ENCODE data around the gene HDAC5.
"Not testable (repeated sequence)": the region's sequence is repeated elsewhere in the genome, so short reads cannot be mapped to it uniquely, and the experiment has no call there.

HDAC5 gene

GRCh38 chr17:44123356-44124117 lies at the start of gene HDAC5:
Gene HDAC5 (minus strand): TSS chr17:44123641. CDS start chr17:44117515, 6,126 bp downstream.
- peak; percentile 92 for DNase-seq

- DNase-seq, result no peak
These were observed 48.6 kb upstream of the HDAC5 start for GRCh38 chr17:44171931-44172455.

- peak; percentile 26 for DNase-seq
These were observed 47.2 kb upstream of the HDAC5 start, which contains the start of gene ASB16 for GRCh38 chr17:44170499-44171201. Gene ASB16 (plus strand): TSS chr17:44170704. CDS start chr17:44170790, 86 bp downstream.

GRCh38 chr17:44170135-44170498 lies 46.7 kb upstream of the HDAC5 start:
- no peak for DNase-seq

GRCh38 chr17:44167181-44167861 lies 43.9 kb upstream of the HDAC5 start:
- DNase-seq, result no peak

GRCh38 chr17:44164476-44164875 lies 41.0 kb upstream of the HDAC5 start:
- no peak for DNase-seq

GRCh38 chr17:44159519-44160210 lies 36.2 kb upstream of the HDAC5 start:
- no peak for DNase-seq

- no peak for DNase-seq
These were observed 32.0 kb upstream of the HDAC5 start for GRCh38 chr17:44155488-44155887.

GRCh38 chr17:44152875-44153274 lies 29.4 kb upstream of the HDAC5 start:
- no peak for DNase-seq

- no peak for DNase-seq
These were observed 26.4 kb upstream of the HDAC5 start for GRCh38 chr17:44149750-44150329.

GRCh38 chr17:44149066-44149465 lies 25.6 kb upstream of the HDAC5 start:
- not testable (repeated sequence) for DNase-seq

GRCh38 chr17:44147812-44148211 lies 24.4 kb upstream of the HDAC5 start:
- DNase-seq, result no peak

- no peak for DNase-seq
These were observed 23.2 kb upstream of the HDAC5 start for GRCh38 chr17:44146375-44147346.

GRCh38 chr17:44144966-44145739 lies 21.7 kb upstream of the HDAC5 start:
- DNase-seq, result no peak

GRCh38 chr17:44143921-44144320 lies 20.5 kb upstream of the HDAC5 start:
- DNase-seq, result not testable (repeated sequence)

GRCh38 chr17:44137891-44138709 lies 14.7 kb upstream of the HDAC5 start:
- DNase-seq, result peak; percentile 65

GRCh38 chr17:44134752-44135568 lies 11.5 kb upstream of the HDAC5 start:
- no peak for DNase-seq

GRCh38 chr17:44133918-44134476 lies 10.6 kb upstream of the HDAC5 start:
- DNase-seq, result no peak

Measured in NCI-H1694 treated with DMSO at 0.1 percent for 48 hours (cell line).